NCI-H446 (cell line): ENCODE measurements around the gene KLHL34.

Experiments
- DNase-seq, 2 experiments: peaks; one replicate each; lab custom pipeline; 2025; lab: John Stamatoyannopoulos, UW

KLHL34 gene

GRCh38 chrX:21656587-21657317 is 1.4 kb downstream of the KLHL34 start:
- no peak for DNase-seq

- no peak for DNase-seq
Observed at GRCh38 chrX:21655901-21656586, 2.1 kb downstream of the KLHL34 start.

- DNase-seq = peak in 1 of 2 experiments; percentile 6
Observed at GRCh38 chrX:21645886-21646285, 12.2 kb downstream of the KLHL34 start.

- DNase-seq = peak in 1 of 2 experiments; percentile 30
Observed at GRCh38 chrX:21645431-21645830, 12.7 kb downstream of the KLHL34 start.

GRCh38 chrX:21639775-21640174 is 18.4 kb downstream of the KLHL34 start:
- no peak for DNase-seq

GRCh38 chrX:21638311-21638710 is 19.8 kb downstream of the KLHL34 start:
- DNase-seq = no peak

- DNase-seq = no peak
Observed at GRCh38 chrX:21632027-21632426, 26.1 kb downstream of the KLHL34 start.

GRCh38 chrX:21623778-21624501 is 34.2 kb downstream of the KLHL34 start:
- no peak for DNase-seq

GRCh38 chrX:21620234-21620633 is 37.9 kb downstream of the KLHL34 start:
- no peak for DNase-seq

- no peak for DNase-seq
Observed at GRCh38 chrX:21616386-21616785, 41.7 kb downstream of the KLHL34 start.

- no peak for DNase-seq
Observed at GRCh38 chrX:21612154-21612553, 46.0 kb downstream of the KLHL34 start.

GRCh38 chrX:21610168-21610567 is 48.0 kb downstream of the KLHL34 start:
- no peak for DNase-seq

GRCh38 chrX:21606002-21606401 is 52.1 kb downstream of the KLHL34 start:
- DNase-seq = peak in 1 of 2 experiments; percentile 53
